Stomach (tissue), 4 donors: Measurements from ENCODE around the gene KCNQ4.

ENCODE experiments used
- CTCF ChIP-seq, 7 experiments: fragments of 450-650 bp in 4 of 7; fragments of 200-600 bp in 3 of 7; sonication (generic) in 3 of 7; IDR thresholded peaks; one replicate each; pipeline ENCODE4 v1.5.1; 2016 to 2019; ENCODE audit warnings: antibody characterized with exemption in 7 of 7, control low read depth in 2 of 7, mild to moderate bottlenecking in 1 of 7
- EP300 ChIP-seq: sonication (generic); formaldehyde crosslinking; IDR thresholded peaks from one replicate; pipeline ENCODE4 v1.6.1; 2017; ENCODE audit warnings: antibody characterized with exemption
- POLR2A ChIP-seq, 4 donors: fragments of 450-650 bp; IDR thresholded peaks; one replicate each; pipeline ENCODE4 v1.6.1; 2016; ENCODE audit warnings: antibody characterized with exemption in 4 of 4, control low read depth in 2 of 4, mild to moderate bottlenecking in 1 of 4, moderate library complexity in 1 of 4
- POLR2AphosphoS5 ChIP-seq, 3 donors: sonication (generic); formaldehyde crosslinking; IDR thresholded peaks; one replicate each; pipeline ENCODE4 v1.6.1; 2016; ENCODE audit warnings: antibody characterized with exemption in 3 of 3

- TF ChIP-seq CTCF (IDR thresholded peaks at IDR 0.05) (peak in 1 of 7 experiments; percentile 35), POLR2A (IDR thresholded peaks at IDR 0.05) (peak in 2 of 4 donors; percentile 69 to 85), EP300 (no peak), POLR2AphosphoS5 (IDR thresholded peaks at IDR 0.05) (peak; percentile 94 to 99 (median 98))
These were observed 78.6 kb downstream of the KCNQ4 start, which contains the start of gene CITED4 for GRCh38 chr1:40862008-40862863.
